Fibroblast of skin of right biceps (primary cell): Measurements from ENCODE around the gene KLHL9.

Experiments
- DNase-seq: peaks from one replicate; pipeline ENCODE4 v3.0.0-alpha.2; 2013

The KLHL9 gene

DNA sequence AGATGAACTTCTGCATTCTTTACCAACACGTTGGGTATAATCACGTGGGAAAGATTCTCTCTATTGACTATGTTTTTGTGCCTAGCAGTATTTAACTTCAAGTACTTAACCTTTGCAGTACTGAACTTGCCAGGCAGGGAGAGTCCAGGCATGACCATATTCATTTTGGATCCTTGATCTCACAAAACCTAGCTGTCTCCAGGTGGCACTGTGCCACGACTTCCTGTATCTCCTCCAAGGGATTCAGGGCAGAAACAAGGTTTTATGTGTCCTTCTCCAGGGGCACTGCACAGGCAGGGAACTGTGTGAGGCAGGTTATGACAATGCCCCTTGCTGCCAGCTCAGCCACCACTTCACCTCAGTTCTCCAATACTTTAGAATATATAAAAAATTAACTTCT lies 18.3 kb downstream of the KLHL9 start:
- DNase-seq: peak; percentile 9

DNA sequence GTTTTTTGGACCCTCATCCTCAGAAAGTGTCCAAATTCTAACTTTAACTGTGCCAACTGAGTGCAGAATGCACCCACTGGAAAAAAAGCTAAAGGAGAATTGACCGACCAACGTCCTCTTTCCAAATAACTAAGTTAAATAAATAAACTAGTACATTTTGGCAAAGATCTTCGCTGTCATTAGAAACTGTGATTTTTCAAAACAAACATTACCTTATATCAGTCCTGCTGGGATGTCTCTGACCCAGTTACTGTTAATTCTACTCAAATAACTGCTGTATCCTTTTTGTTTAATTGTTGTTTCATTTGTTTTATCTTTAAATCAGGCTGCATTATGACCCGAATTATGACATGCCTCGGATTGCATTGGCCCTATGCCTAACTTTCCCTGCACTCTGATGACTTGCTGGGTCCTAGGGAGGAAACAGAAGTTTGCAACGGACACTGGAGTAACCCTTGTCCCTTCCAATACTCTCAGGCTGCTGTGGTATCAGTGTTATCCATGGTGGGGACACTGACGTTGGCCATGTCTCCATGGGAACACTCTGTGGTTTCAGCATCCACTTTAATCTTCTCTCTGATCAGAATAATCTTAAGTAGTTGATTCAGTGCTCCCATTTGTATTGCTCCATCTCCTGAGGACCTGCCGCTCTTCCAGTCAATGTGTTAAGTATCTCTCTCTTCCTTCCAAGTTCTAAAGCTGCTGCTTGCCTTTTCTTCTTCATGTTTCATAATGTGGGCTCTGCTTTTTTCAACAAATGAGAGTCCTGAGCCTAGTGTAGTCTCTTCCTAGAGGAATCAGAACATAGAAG lies 19.0 kb downstream of the KLHL9 start:
- no peak for DNase-seq

DNA sequence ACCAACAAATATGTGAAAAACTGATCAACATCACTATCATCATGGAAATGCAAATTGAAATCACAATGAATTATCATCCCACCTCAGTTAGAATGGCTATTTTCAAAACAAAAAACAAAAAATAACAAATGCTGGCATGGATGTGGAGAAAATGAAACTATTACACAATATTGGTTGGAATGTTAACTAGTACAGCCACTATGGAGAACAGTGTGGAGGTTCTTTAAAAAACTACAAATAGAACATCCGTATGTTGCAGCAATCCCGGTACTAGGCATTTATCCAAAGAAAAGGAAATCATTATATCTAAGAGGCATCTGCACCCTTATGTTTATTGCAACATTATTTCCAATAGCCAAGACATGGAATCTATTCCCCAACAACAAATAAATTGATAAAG lies 21.1 kb downstream of the KLHL9 start:
- DNase-seq: no peak

DNA sequence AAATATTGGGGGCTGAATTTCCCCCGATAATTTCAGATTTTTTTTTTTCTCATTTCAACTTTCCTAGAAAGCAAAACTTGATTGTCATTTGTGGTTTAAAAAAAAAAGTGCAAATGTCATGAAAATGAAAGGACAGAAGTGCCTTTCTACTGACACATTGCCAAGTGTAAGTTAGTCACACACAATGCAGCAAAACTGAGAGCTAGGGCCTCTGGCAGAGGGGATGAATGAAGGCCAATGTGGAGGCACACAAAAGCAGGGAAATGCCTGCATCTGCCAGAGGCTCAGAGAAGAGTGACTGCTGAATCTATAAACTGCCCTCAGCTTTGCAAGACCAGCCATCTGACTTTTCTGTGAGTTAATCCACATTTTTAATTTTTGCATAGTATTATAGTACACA lies 23.3 kb downstream of the KLHL9 start:
- no peak for DNase-seq

DNA sequence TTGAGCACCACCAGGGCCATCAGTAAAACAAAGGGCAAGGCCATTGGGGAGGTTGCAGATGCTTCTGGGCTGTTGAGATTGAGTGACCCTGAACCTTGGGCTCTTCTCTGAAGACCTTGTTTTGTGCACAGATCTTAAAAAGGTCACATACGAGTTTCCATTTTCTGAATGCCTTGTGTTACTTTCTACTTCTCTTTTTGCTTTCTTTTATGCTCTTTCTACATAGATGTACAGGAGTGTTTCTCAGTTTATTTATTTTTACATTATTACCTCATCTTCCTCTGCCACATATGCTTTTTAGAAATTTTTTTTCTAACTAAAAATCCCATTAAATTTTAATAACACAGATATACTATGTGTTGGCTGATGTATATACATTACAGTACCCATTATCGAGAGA lies 30.0 kb downstream of the KLHL9 start, which contains the start of gene IFNA5:
IFNA5 (minus strand) TSS at position 101 of the 400 bp plus-strand sequence; CDS start at position 44, 57 bp downstream.
- no peak for DNase-seq

DNA sequence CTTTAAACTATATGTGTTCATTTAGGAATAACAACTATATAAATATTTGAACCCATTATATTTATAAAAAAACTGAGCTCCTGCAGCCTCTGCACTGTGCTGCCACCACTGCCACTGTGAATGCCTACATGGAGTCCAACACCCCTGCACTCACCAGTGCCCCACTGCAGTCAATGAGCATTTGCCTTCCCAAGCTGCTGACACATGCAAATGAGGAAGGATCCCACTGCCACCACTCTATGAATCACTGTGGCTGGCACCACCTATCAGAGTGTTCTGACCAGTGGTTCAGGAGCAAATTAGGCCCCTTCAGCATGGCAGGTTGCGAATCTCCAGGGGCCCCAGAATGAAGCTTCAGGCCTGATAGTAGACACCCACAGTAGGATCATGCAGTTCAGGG lies 39.2 kb downstream of the KLHL9 start:
- no peak for DNase-seq

DNA sequence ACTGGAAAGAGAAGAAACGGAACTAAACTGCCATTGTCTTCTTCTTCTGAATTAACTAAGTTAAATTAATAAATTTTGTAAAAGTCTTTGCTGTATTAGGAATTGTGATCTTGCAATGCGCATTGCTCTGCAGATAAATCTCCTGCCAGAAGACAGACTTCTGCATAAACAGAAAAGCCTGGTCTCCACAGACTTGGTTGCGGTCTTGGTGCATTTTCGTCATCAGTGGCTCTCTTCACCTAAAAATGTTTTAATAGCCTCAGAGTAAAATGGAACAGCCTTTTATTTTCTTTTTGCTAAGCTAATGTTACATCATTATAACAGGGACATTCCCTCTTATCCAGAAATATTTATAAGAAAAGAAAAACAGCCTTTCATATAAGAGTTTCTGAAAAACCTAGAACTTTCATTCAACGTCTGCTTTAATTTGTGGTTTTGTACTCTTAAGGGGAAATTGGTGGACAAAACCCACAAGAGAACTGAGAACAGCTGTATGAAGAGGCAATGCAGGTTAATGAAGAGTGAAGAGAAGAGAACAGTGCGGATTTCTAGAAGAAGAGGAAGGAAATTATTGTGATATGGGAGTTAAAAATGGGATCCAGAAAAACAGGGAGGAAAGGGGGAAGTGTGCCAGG lies 40.2 kb downstream of the KLHL9 start:
- no peak for DNase-seq

DNA sequence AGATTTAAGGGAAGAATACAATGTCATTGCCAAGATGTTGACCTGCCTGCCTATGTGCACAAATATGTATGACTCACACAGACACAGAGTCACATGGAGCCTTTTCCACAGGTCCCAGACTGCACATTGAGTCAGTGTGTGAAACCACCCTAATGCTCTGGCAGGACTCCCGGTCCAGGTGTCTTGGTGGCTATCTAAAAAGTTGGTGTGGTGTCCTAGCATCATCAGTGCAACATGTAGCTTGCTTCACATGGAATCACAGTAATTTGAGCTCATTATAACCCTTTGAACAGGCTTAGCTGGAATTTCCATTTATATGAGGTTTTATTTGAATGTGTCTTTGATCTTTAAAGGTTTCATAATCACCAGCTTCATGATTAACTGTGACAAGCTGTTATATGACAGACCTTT lies 40.8 kb downstream of the KLHL9 start:
- DNase-seq: peak; percentile 38

DNA sequence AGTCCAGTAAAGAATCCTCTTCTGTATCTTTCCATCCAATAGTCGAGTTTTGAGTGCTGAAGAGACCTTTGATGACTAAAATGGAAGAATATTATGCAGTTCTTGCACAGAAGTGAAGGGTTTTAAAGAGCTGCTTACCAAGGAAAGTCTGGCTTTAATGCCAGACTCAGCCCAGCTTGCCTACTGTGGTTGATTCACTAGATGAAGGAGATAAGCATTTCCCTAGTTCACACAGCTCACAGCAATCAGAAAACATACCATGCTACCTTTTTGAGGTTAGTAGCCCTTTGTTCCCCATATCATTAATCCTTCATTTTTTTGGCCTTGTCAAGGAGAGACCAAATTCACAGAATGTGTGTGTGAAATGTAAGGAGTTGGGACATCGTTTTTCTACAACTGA lies 45.4 kb downstream of the KLHL9 start:
- DNase-seq: no peak

DNA sequence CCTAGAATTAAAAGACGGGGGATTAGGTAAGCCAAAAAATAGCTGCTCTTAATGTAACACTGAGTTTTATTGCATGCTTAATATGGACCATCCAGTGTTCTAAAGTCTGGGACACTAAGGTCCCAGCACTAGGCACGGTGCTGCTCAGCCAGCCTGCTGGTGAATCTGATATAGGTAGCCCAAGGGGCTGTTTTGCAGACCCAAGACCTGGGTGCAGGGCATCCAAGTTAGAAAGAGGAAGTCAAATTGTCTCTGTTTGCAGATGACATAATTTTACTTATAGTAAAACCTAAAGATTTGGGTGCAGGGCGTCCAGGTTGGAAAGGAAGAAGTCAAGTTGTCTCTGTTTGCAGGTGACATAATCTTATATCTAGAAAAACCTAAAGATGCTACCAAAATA lies 47.9 kb downstream of the KLHL9 start:
- no peak for DNase-seq

DNA sequence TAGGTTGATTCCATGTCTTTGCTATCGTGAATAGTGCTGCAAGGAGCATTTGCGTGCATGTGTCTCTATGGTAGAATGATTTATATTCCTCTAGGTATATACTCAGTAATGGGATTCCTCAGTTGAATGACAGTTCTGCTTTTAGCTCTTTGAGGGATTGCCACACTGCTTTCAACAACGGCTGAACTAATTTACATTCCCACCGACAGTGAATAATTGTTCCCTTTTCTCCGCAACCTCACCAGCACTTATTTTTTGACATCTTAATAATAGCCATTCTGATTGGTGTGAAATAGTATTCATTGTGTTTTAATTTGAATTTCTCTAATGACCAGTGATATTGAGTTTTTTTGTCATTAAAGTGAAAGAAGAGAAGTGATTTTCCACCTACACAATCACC lies 48.5 kb downstream of the KLHL9 start:
- no peak for DNase-seq

DNA sequence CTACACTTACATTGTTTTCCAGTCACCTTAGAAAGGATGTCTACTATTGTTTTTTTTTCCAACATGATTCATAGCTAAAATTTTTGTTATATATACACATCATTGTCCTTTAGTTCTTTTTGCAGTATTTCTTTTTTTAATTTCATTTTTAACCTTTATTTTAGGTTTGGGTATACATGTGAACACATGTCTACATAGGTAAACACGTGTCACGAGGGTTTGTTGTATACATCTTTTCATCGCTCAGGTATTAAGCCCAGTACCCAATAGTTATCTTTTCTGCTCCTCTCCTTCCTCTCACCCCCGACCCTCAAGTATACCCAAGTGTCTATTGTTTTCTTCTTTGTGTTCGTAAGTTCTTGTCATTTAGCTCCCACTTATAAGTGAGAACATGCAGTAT lies 49.1 kb downstream of the KLHL9 start:
- no peak for DNase-seq

DNA sequence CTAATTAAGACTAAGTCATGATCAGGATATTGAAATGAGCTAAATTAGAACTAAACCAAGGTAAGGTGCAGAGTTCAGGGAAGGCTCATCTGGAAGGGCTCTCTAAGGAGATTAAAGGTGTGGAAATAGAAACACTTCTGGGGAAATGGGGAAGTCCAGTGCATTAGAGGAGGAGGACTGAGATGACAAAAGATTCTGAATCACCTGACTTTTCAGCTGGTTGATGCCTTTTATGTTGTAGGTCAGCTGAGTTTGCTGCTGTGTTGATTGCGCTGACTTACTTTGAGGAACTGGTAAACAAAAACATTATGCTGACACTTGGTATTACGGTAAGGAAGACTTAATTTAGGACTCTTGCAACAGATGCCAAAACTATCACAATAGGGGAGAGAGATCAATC lies 53.9 kb downstream of the KLHL9 start:
- no peak for DNase-seq
